ENCODE measurements around the gene ALOX15.

DNA sequence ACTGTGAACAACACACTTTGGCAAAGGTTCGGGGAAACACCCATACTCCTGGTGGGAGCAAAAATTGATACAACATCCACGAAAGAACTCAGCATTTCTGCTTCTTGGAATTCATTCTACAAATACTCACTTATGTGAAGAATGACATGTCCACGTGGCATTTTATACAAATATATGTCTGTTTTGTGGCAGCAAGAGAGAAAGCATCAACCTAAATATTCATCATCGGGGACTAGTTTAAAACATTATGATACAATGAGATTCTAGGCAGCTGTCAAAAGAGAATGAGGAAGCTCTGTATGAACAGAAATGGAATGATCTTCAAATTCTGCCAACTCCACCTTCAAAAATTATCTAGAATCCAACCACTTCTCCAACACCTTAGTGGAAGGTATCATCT lies 25.7 kb upstream of the ALOX15 start:
- TF ChIP-seq POLR2A (IDR thresholded peaks at IDR 0.05), result no peak
- TF ChIP-seq, protein P1, sequence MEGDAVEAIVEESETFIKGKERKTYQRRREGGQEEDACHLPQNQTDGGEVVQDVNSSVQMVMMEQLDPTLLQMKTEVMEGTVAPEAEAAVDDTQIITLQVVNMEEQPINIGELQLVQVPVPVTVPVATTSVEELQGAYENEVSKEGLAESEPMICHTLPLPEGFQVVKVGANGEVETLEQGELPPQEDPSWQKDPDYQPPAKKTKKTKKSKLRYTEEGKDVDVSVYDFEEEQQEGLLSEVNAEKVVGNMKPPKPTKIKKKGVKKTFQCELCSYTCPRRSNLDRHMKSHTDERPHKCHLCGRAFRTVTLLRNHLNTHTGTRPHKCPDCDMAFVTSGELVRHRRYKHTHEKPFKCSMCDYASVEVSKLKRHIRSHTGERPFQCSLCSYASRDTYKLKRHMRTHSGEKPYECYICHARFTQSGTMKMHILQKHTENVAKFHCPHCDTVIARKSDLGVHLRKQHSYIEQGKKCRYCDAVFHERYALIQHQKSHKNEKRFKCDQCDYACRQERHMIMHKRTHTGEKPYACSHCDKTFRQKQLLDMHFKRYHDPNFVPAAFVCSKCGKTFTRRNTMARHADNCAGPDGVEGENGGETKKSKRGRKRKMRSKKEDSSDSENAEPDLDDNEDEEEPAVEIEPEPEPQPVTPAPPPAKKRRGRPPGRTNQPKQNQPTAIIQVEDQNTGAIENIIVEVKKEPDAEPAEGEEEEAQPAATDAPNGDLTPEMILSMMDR (IDR thresholded peaks at IDR 0.05), result no peak
